Jurkat, Clone E6-1 (cell line): ENCODE data around the gene FGD5.

Source experiments
- DNase-seq: peaks from one replicate; pipeline ENCODE4 v3.0.0-alpha.2; 2011; ENCODE audit warnings: low read depth, low spot score
- H3K4me3 ChIP-seq: 2 replicates; pipeline ENCODE4 v1.5.1; 2011; ENCODE audit warnings: mild to moderate bottlenecking, low read length, control low read depth, moderate library complexity

Gene FGD5

DNA sequence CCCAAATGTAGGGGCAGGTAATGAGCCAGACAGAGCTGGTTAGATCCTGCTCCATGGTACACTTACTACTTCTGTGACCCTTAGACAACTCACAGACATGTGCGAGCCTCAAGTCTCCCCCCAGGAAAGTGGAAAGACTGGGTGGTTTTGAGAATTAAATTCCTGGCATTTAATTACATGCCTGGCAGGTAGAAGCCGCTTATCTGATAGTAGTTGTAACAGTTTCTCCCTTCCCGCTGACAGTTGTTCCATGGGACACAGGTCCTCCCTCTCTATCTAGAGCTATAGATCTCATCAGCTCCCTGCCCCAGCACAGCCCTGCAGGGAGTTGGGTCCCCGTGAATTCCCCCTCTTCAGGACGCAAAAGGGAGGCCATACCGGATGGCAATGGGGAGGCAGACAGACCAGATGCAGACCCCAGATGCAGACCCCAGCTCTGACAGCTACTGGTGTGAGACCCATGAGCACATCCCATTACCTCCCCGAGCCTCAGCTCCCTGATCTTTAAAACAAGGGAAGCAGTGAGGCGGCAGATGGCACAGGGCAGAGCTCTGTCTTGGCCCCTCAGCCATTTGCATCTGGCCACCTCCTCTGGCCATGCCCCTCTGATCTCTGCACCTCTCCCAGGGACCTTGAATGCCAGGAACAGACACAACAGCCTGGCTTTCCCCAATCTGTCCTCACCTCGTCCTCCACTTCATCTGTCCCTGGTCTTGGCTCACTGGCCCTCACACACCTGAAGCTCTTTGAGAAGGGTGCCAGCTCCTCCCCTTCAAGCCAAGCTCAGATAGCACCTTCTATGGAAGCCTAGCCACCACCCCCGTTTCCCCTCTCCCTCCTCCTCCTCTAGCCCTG is 94.5 kb downstream of the FGD5 start:
- DNase-seq, result no peak
- no peak overlapping the region for H3K4me3 ChIP-seq

DNA sequence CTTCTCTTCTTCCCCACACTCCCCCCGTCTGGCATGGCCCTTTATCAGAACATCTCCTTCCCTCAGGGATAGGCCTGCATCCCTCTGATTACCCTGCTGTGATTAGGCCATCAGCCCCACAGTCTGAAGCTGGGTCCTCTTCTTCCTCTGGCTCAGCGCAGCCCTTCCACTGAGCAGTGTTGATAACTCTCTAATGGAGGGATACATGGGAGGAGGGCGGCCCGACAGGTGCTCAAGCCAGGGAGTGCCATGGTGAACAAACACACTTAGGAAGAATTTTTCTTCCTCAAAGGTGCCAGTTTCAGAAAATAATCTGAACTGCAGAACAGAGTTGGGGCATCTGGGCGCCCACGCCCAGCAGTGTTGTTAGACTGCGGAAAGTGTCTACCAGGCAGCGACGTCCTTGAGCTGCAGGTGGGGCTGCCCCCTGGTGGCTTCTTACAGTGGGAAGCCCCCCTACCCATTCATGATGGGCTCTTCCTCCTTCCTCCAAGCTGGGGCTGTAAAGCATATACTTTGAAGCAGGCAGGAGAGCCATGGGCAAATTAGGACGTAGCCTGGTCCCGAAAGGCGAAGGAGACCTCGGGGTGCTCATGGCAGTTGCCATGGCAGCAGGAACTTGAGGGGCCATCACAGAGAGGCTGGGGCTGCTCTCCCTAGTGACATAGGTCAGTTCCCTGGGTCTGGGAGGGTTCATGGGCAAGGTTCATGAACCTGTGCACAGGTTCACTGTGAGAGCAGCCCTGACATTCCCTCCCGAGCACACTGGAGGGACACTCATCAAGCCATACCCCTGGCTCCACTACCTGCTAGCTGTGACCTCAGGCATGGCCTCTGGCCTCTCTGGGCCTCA is 95.4 kb downstream of the FGD5 start:
- no peak overlapping the region for H3K4me3 ChIP-seq
- DNase-seq, result no peak

- no peak overlapping the region for H3K4me3 ChIP-seq
- no peak for DNase-seq
Measured at GRCh38 chr3:14914779-14915117, 96.0 kb downstream of the FGD5 start.

- no peak overlapping the region for H3K4me3 ChIP-seq
- peak; percentile 47 for DNase-seq
Measured at GRCh38 chr3:14915636-14916222, 97.0 kb downstream of the FGD5 start.

DNA sequence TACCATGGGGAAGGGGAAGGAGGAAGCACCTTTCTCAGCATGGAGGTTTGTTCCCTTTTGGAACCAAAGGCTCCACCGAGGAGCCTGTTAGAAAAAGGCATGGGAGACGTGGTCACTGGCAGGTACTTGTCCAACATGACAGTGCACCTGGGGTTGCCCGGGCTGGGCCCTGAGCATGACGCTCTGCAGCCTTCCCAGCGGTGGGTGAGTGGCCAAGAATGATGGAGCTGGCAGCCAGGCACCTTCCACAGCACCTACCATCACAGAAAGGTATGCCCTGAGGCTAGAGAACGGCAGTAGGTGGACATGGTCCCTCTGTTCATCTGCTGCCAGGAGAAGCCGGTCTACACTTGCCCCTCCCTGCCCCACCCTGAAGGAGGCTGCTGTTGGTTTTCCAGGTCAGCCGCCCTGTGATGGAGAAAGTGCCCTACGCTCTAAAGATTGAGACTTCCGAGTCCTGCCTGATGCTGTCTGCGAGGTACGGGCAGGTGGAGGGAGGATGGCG is 99.6 kb downstream of the FGD5 start:
- no peak overlapping the region for H3K4me3 ChIP-seq
- no peak for DNase-seq

DNA sequence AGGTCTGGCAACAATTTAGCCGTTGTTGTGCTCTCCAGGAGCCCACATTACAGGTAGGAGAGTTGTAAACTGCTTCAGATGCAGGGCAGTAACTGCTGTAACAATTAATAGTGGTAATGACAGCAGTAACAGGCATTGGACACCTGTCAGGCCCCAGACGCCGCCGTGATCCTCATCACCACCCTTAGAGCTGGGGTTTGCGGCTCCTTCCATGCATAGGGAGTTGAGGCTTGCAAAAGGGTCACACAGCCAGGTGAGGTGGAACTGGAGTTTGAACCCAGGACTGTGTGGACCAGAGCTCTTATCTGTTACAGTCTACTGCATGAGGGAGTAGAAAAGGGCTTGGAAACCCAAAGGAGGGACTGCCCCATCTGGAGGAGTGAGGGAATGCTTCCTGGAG is 101.8 kb downstream of the FGD5 start:
- H3K4me3 ChIP-seq, result no peak overlapping the region
- DNase-seq, result no peak

DNA sequence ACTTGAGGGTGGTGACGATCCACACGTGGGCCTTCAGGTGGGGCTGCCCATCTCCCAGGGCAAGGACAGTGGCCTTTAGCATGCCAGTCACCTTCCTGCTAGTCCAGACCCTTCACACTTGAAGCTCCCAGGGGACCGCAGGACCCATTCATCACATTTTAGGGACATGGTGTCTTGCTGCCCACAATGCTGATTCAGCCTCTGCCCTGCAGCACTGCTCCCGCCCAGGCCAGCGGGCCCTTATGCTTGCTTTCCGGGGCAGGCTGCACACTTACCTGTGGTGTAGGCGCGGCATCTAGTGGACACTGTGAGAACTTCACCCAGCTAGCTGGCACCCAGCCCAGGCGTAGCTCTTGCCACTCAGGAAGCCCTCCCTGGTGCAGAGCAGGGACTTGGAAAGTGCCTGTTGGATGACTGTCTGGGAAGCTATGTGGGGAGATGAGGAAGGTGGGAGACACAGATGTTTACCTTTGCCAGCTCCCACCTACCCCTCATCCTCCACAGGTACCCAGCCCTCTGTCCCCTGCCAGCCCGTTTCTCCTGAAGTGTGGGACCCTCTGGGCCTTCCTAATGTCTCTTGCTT is 102.4 kb downstream of the FGD5 start:
- DNase-seq, result peak; percentile 86
- H3K4me3 ChIP-seq, result no peak overlapping the region

- DNase-seq, result no peak
- H3K4me3 ChIP-seq, result no peak overlapping the region
Measured at GRCh38 chr3:14921811-14922705, 103.3 kb downstream of the FGD5 start.

DNA sequence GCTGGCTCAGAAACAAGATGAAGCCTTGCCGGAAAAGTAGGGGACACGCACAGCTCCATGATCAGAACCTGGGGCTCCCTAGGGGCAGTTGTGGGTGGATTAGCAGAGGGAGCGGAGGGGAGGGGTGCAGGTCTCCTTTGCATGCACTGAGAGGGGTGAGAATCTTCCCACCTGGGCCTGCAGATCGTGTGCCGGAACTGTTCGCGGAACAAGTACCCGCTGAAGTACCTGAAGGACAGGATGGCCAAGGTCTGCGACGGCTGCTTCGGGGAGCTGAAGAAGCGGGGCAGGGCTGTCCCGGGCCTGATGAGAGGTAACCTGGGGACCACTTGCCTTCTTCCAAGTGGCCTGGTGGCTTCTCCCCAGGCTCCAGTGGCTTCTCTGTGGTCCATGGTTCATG is 104.1 kb downstream of the FGD5 start:
- DNase-seq, result no peak
- H3K4me3 ChIP-seq, result no peak overlapping the region

GRCh38 chr3:14923476-14923875 is 104.7 kb downstream of the FGD5 start:
- DNase-seq, result no peak
- no peak overlapping the region for H3K4me3 ChIP-seq

- no peak overlapping the region for H3K4me3 ChIP-seq
- peak; percentile 51 for DNase-seq
Measured at GRCh38 chr3:14925729-14926591, 107.2 kb downstream of the FGD5 start.

- H3K4me3 ChIP-seq, result no peak overlapping the region
- no peak for DNase-seq
Measured at GRCh38 chr3:14926592-14926991, 107.8 kb downstream of the FGD5 start.

DNA sequence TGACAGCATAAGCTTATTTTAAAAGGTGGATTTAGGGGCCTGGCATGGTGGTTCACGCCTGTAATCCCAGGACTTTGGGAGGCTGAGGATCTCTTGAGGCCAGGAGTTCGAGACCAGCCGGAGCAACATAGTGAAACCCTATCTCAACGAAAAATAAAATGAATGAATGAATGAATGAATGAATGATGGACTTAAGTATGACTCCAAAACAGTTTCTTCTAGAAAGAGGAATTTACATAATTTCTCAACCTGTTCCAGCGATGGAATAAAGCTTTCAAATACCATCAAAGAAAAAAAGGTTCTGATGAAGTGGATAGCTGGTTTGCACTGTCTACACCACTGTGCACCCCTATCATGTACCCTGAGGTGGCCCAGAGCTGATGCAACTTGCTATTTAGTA is 108.5 kb downstream of the FGD5 start:
- no peak for DNase-seq

DNA sequence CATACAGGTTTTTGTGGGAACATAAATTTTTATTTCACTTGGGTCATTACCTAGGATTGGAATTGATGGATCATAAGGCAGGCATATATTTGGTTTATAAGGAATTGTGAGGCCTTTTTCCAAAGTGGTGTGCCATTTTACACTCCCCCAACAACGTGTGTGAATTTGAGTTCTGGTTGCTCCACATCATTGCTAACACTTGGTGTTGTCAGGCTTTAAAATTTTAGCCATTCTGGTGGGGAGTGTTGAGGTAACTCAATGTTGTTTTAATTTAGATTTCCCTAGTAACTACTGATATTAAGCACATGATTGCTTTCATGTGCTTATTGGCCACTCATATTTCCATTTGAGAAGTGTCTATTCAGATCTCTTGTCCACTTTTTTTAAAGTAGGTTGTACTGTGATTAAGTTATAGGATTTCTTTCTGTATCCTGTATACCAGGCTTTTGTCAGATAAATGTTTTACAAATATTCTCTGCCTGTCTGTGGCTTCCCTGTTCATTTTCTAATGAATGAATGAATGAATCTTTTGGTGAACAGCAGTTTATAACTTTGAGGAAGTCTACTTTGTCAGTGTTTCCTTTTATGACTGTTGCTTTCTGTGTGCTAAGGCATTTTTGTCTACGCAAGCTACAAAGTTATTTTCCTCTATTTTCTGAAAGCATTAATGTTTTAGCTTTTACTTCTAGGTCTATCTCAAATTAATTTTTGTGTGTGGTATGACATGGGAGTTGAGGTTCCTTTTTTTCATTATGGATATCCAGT is 110.7 kb downstream of the FGD5 start:
- DNase-seq, result no peak
- no peak overlapping the region for H3K4me3 ChIP-seq

More for the DNA sequence above, 108.5 kb downstream of the FGD5 start:
- H3K4me3 ChIP-seq, result no peak overlapping the region

DNA sequence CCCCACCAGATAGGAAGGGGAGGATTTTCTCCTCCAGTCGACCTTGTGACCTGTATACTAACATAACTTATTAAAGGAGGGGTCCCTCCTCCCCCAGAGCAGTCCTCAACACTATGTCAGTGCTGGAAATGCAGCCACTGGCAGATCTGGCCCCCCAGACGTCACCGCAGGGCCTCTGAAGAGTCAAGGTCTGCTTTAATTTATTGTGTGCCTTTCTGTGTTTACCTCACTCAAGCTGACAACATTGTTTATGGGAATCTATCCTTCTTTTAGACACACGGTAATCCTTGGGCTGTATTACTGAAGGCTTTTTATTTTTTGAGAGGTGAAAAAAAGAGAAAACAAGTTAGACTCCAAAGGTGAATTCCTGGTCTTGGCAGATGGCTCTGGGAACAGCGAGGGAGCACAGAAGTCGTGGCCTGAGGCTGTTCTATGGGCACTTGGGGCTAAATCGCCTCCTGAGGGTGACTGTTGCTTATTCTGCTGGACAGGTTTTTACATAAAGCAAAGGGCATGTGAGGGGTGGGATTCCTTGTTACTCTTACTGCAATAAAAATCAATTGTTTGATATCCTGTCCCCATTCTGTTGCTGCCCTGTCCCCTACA is 115.2 kb downstream of the FGD5 start:
- no peak for DNase-seq
- H3K4me3 ChIP-seq, result no peak overlapping the region

- no peak overlapping the region for H3K4me3 ChIP-seq
- no peak for DNase-seq
Measured at GRCh38 chr3:14935592-14936345, 117.0 kb downstream of the FGD5 start.
